Gastrocnemius medialis (tissue), 4 donors: ENCODE data around the gene HMG20A. TPM values are rescaled to one million over a fixed set of nuclear protein-coding genes. Genes with fewer than 3 reads are reported as not detected.

Experiments
- ATAC-seq, 2 donors: fragments of 150-250 bp; one replicate each; pipeline ENCODE4 v1.9.1; 2016
- DNase-seq, 2 donors: peaks; one replicate each; pipeline ENCODE4 v3.0.0-alpha.2; 2019
- H3K27ac ChIP-seq, 4 donors: fragments of 200-600 bp; sonication (generic); 1 replicate in 1 of 4; 2 replicates in 3 of 4; pipeline ENCODE4 v1.5.1; 2016 to 2018; ENCODE audit warnings: mild to moderate bottlenecking in 2 of 4, moderate library complexity in 1 of 4
- H3K27me3 ChIP-seq, 3 donors: fragments of 200-600 bp; sonication (generic) in 2 of 3; 1 replicate in 1 of 3; 2 replicates in 2 of 3; pipeline versions ENCODE4 v1.5.1 to v1.6.0; 2016 to 2019; ENCODE audit warnings: mild to moderate bottlenecking in 1 of 3, moderate library complexity in 1 of 3
- H3K36me3 ChIP-seq, 2 donors: fragments of 200-600 bp; sonication (generic) in 1 of 2; one replicate each; pipeline ENCODE4 v1.5.1; 2017 to 2018
- H3K4me1 ChIP-seq, 2 donors: fragments of 200-600 bp; sonication (generic) in 1 of 2; one replicate each; pipeline ENCODE4 v1.5.1; 2016 to 2017; ENCODE audit warnings: mild to moderate bottlenecking in 2 of 2
- H3K4me3 ChIP-seq, 4 donors: fragments of 200-600 bp; sonication (generic) in 3 of 4; 1 replicate in 1 of 4; 2 replicates in 3 of 4; pipeline ENCODE4 v1.5.1; 2016 to 2019; ENCODE audit warnings: mild to moderate bottlenecking in 2 of 4
- H3K9me3 ChIP-seq, 3 donors: fragments of 200-600 bp; sonication (generic) in 2 of 3; 1 replicate in 1 of 3; 2 replicates in 2 of 3; pipeline ENCODE4 v1.5.1; 2016 to 2019
- CTCF ChIP-seq, 5 experiments: fragments of 450-650 bp in 3 of 5; fragments of 200-600 bp in 2 of 5; sonication (generic) in 2 of 5; IDR thresholded peaks in 4 of 5; conservative IDR thresholded peaks in 1 of 5; 1 replicate in 4 of 5; 2 replicates in 1 of 5; pipeline ENCODE4 v1.5.1; 2016 to 2019; ENCODE audit warnings: antibody characterized with exemption in 5 of 5, mild to moderate bottlenecking in 3 of 5, moderate library complexity in 3 of 5
- POLR2A ChIP-seq, 2 donors: fragments of 450-650 bp; IDR thresholded peaks; one replicate each; pipeline ENCODE4 v1.6.1; 2017; ENCODE audit warnings: antibody characterized with exemption in 2 of 2, mild to moderate bottlenecking in 2 of 2, moderate library complexity in 2 of 2
- in situ Hi-C, 4 donors: fragments of 200-750 bp; cut with MboI; loops; one replicate each; pipeline versions ENCODE4 v1.15.0 to v1.8.0; 2017; ENCODE audit warnings: low sequenced_read_pairs in 4 of 4
- intact Hi-C: fragments of 100-400 bp; cut with DNase I; formaldehyde crosslinking; loops from one replicate; pipeline ENCODE4 v1.15.1; 2023; ENCODE audit warnings: low total_unique reads
- total RNA-seq, 4 donors: library from RNA; depleted of rRNA; stranded (reverse); fragments of >200 nt; gene quantifications; one replicate each; pipeline versions ENCODE4 v1.1.0 to v1.2.3, GENCODE V29; 2016

The HMG20A gene
- total RNA-seq, 4 donors from 2014 or later: 17.7 to 39.6 (median 29.9) TPM

GRCh38 chr15:77480859-77481633, 60.4 kb downstream of the HMG20A start:
- H3K4me1 ChIP-seq: peaks cover 21 to 24% of the 10 kb centered on the region in 2 donors
- no peaks in the 10 kb centered on the region for H3K9me3 ChIP-seq
- intact Hi-C loops (no loop called here), in situ Hi-C loops (no loop called here)
- H3K27ac ChIP-seq: peak overlapping the region; percentile 34 to 62 (median 46)
- TF ChIP-seq POLR2A (IDR thresholded peaks at IDR 0.05) (no peak), CTCF (IDR thresholded peaks at IDR 0.05 in 4 of 5, conservative IDR thresholded peaks at IDR 0.05 in 1 of 5) (no peak)
- H3K4me3 ChIP-seq: no peak overlapping the region
- ATAC-seq (peak in 1 of 2 donors; percentile 23), DNase-seq (no peak)
- H3K27me3 ChIP-seq: no peaks in the 10 kb centered on the region
- H3K36me3 ChIP-seq: peaks cover 0 to 33% of the 10 kb centered on the region in 2 donors

GRCh38 chr15:77481670-77482069, 61.0 kb downstream of the HMG20A start:
- Histone ChIP-seq H3K4me3 (no peak overlapping the region), H3K9me3 (no peaks in the 10 kb centered on the region), H3K27me3 (no peaks in the 10 kb centered on the region), H3K36me3 (peaks cover 0 to 33% of the 10 kb centered on the region in 2 donors), H3K4me1 (peaks cover 27% of the 10 kb centered on the region in 2 donors), H3K27ac (peak overlapping the region; percentile 34 to 62 (median 46))
- DNase-seq: no peak
- intact Hi-C loops (no loop called here), in situ Hi-C loops (no loop called here)
- peak; percentile 59 to 75 for ATAC-seq
- TF ChIP-seq CTCF (IDR thresholded peaks at IDR 0.05 in 4 of 5, conservative IDR thresholded peaks at IDR 0.05 in 1 of 5): no peak
- TF ChIP-seq POLR2A (IDR thresholded peaks at IDR 0.05): no peak

GRCh38 chr15:77482570-77482969, 61.9 kb downstream of the HMG20A start:
- in situ Hi-C loops: no loop called here
- Histone ChIP-seq H3K36me3 (peaks cover 0 to 30% of the 10 kb centered on the region in 2 donors), H3K27me3 (no peaks in the 10 kb centered on the region), H3K9me3 (no peaks in the 10 kb centered on the region), H3K4me1 (peaks cover 36% of the 10 kb centered on the region in 2 donors), H3K4me3 (no peak overlapping the region), H3K27ac (peak overlapping the region in 3 of 4 donors; percentile 34 to 62 (median 50))
- intact Hi-C loops: no loop called here
- DNase-seq (no peak), ATAC-seq (no peak)
- no peak for TF ChIP-seq POLR2A (IDR thresholded peaks at IDR 0.05)
- TF ChIP-seq CTCF (IDR thresholded peaks at IDR 0.05 in 4 of 5, conservative IDR thresholded peaks at IDR 0.05 in 1 of 5): no peak

- Histone ChIP-seq H3K4me1 (peaks cover 38 to 39% of the 10 kb centered on the region in 2 donors), H3K27me3 (no peaks in the 10 kb centered on the region), H3K4me3 (no peak overlapping the region), H3K9me3 (no peaks in the 10 kb centered on the region), H3K27ac (no peak overlapping the region), H3K36me3 (peaks cover 0 to 22% of the 10 kb centered on the region in 2 donors)
- TF ChIP-seq POLR2A (IDR thresholded peaks at IDR 0.05) (no peak), CTCF (IDR thresholded peaks at IDR 0.05 in 4 of 5, conservative IDR thresholded peaks at IDR 0.05 in 1 of 5) (no peak)
- DNase-seq: no peak
- in situ Hi-C loops: no loop called here
- ATAC-seq: no peak
- intact Hi-C loops: no loop called here
Measured at GRCh38 chr15:77483425-77484140, 62.9 kb downstream of the HMG20A start.
